ENCODE measurements around the gene ARHGEF28. TPM values are rescaled to one million over a fixed set of nuclear protein-coding genes. Genes with fewer than 3 reads are reported as not detected.

ARHGEF28 gene
- total and polyA plus RNA-seq, 2 donors (not counting 1 experiment from before 2014, with no cell fraction given) = not detected

DNA sequence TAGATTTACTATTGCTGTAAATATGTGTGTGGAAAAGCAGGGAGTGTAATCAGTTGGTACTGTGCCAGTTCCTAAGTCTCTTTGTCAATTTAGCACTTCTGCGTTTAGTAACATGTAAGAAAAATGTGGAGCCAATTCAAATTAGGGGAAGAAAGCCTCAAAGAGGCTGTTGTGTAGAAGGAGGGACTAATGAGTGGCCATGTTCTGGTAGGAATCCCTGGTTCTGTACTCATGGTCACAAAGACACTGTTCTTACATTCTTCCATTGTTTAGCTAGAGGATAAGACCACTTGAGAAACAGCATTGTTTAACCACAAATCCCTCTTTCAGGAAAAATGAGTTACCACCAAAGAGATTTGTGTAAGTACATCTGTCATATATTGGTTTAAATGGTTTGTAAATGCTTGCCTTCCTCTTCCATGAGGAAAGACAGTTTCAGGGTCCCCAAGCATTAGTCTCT, 14.9 kb downstream of the ARHGEF28 start:
- Histone ChIP-seq H3K4me2 (replicated peaks; ENCODE audit: low read depth, low read length, poor library complexity, severe bottlenecking) (no peak overlapping the region), H2AFZ (ENCODE audit: insufficient read depth, low read depth, low read length, poor library complexity, severe bottlenecking) (no peak overlapping the region), H3K27ac (ENCODE audit: low read length in 2 of 2) (no peak overlapping the region), H3K9ac (ENCODE audit: low read length) (no peak overlapping the region), H3K79me2 (ENCODE audit: control insufficient read depth, insufficient read depth, low read length) (no peaks in the 10 kb centered on the region), H4K20me1 (ENCODE audit: control insufficient read depth, insufficient read depth, low read length, poor library complexity, severe bottlenecking) (no peaks in the 10 kb centered on the region), H3K36me3 (replicated peaks in 1 of 2; ENCODE audit: control extremely low read depth in 1 of 2, control insufficient read depth in 1 of 2, extremely low read depth in 1 of 2, insufficient read depth in 2 of 2, low read length in 1 of 2) (no peaks in the 10 kb centered on the region), H3K9me3 (ENCODE audit: control extremely low read depth in 1 of 3, control insufficient read depth in 2 of 3, insufficient read depth in 1 of 3, low read length in 2 of 3) (no peaks in the 10 kb centered on the region), H3K27me3 (replicated peaks in 1 of 4; ENCODE audit: control extremely low read depth in 1 of 4, control insufficient read depth in 3 of 4, insufficient read depth in 4 of 4, low read length in 3 of 4) (peaks cover 0 to 3% (median 0%) of the 10 kb centered on the region in 4 experiments), H3K4me1 (ENCODE audit: control insufficient read depth in 2 of 2, insufficient read depth in 2 of 2, low read length in 2 of 2) (no peaks in the 10 kb centered on the region), H3K4me3 (ENCODE audit: control extremely low read depth in 1 of 5, extremely low read depth in 1 of 5, insufficient read depth in 1 of 5, low read depth in 2 of 5, low read length in 4 of 5) (no peak overlapping the region)
- POLR2A ChIA-PET = no interaction called here
- Mint-ChIP-seq H3K4me3 (no peak overlapping the region), H3K27me3 (peaks cover 27% of the 10 kb centered on the region), H3K27ac (no peak overlapping the region), H3K9me3 (ENCODE audit: insufficient read depth) (no peaks in the 10 kb centered on the region), H3K4me1 (no peaks in the 10 kb centered on the region)
- DNase-seq (no peak), ATAC-seq (ENCODE audit: low read depth) (no peak)
- CTCF ChIA-PET = no interaction called here
- TF ChIP-seq EZH2 (IDR thresholded peaks at IDR 0.05; ENCODE audit: borderline replicate concordance, insufficient read depth, low read depth, low read length, poor library complexity, severe bottlenecking) (no peak), CTCF (IDR thresholded peaks at IDR 0.05) (no peak)
- WGBS (ENCODE audit: insufficient coverage) = 33% methylated on average over 1 of the region's 1 CpG
- intact Hi-C loops (cut with micrococcal nuclease) = no loop called here

DNA sequence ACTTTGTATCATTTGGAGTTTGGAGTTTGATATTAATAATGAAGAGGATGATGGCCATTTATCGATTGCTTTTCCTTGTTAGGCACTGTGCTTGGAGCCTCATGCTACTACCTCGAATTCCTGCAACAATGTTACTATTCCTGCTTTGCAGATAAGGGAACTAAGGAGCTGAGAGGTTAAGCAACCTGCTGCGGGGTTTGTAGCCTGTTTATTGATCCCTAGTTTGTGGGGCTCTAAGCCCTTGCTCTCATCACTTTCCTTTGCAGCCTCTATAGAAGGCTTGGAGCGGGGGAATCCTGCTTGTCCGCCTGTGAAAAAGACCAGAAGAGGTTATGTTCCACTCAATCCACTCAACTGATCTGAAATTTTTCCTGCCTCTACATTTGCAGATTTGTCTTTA, 15.8 kb downstream of the ARHGEF28 start:
- no peaks in the 10 kb centered on the region for H3K9me3 ChIP-seq (ENCODE audit: control extremely low read depth in 1 of 3, control insufficient read depth in 2 of 3, insufficient read depth in 1 of 3, low read length in 2 of 3)
- 100% methylated on average over 1 of the region's 5 CpGs for WGBS (ENCODE audit: insufficient coverage)
- H3K9ac ChIP-seq (ENCODE audit: low read length) = no peak overlapping the region
- intact Hi-C loops (cut with micrococcal nuclease) = no loop called here
- H3K27ac ChIP-seq (ENCODE audit: low read length in 2 of 2) = no peak overlapping the region
- DNase-seq (no peak), ATAC-seq (ENCODE audit: low read depth) (no peak)
- TF ChIP-seq EZH2 (IDR thresholded peaks at IDR 0.05; ENCODE audit: borderline replicate concordance, insufficient read depth, low read depth, low read length, poor library complexity, severe bottlenecking) = no peak
- TF ChIP-seq CTCF (IDR thresholded peaks at IDR 0.05) = no peak
- H3K4me3 Mint-ChIP-seq = no peak overlapping the region
- H2AFZ ChIP-seq (ENCODE audit: insufficient read depth, low read depth, low read length, poor library complexity, severe bottlenecking) = no peak overlapping the region
- H3K27me3 Mint-ChIP-seq = peaks cover 33% of the 10 kb centered on the region
- H3K27me3 ChIP-seq (replicated peaks in 1 of 4; ENCODE audit: control extremely low read depth in 1 of 4, control insufficient read depth in 3 of 4, insufficient read depth in 4 of 4, low read length in 3 of 4) = peaks cover 0 to 4% (median under 1%) of the 10 kb centered on the region in 4 experiments
- H3K4me1 Mint-ChIP-seq = no peaks in the 10 kb centered on the region
- H3K4me3 ChIP-seq (ENCODE audit: control extremely low read depth in 1 of 5, extremely low read depth in 1 of 5, insufficient read depth in 1 of 5, low read depth in 2 of 5, low read length in 4 of 5) = no peak overlapping the region
- no peaks in the 10 kb centered on the region for H4K20me1 ChIP-seq (ENCODE audit: control insufficient read depth, insufficient read depth, low read length, poor library complexity, severe bottlenecking)
- CTCF ChIA-PET = no interaction called here
- H3K4me2 ChIP-seq (replicated peaks; ENCODE audit: low read depth, low read length, poor library complexity, severe bottlenecking) = no peak overlapping the region
- no peaks in the 10 kb centered on the region for H3K9me3 Mint-ChIP-seq (ENCODE audit: insufficient read depth)
- no peaks in the 10 kb centered on the region for H3K4me1 ChIP-seq (ENCODE audit: control insufficient read depth in 2 of 2, insufficient read depth in 2 of 2, low read length in 2 of 2)
- H3K79me2 ChIP-seq (ENCODE audit: control insufficient read depth, insufficient read depth, low read length) = no peaks in the 10 kb centered on the region
- no peak overlapping the region for H3K27ac Mint-ChIP-seq
- H3K36me3 ChIP-seq (replicated peaks in 1 of 2; ENCODE audit: control extremely low read depth in 1 of 2, control insufficient read depth in 1 of 2, extremely low read depth in 1 of 2, insufficient read depth in 2 of 2, low read length in 1 of 2) = no peaks in the 10 kb centered on the region
- POLR2A ChIA-PET = no interaction called here

Measured in B cell (primary cell).